ENCODE results near the gene TBC1D5. TPM values are rescaled to one million over a fixed set of nuclear protein-coding genes. Genes with fewer than 3 reads are reported as not detected.

TBC1D5 gene
- total RNA-seq, 3 donors from 2014 or later (not counting 1 experiment from before 2014, with no cell fraction given) = 63.8 to 81.9 (median 74.9) TPM

DNA sequence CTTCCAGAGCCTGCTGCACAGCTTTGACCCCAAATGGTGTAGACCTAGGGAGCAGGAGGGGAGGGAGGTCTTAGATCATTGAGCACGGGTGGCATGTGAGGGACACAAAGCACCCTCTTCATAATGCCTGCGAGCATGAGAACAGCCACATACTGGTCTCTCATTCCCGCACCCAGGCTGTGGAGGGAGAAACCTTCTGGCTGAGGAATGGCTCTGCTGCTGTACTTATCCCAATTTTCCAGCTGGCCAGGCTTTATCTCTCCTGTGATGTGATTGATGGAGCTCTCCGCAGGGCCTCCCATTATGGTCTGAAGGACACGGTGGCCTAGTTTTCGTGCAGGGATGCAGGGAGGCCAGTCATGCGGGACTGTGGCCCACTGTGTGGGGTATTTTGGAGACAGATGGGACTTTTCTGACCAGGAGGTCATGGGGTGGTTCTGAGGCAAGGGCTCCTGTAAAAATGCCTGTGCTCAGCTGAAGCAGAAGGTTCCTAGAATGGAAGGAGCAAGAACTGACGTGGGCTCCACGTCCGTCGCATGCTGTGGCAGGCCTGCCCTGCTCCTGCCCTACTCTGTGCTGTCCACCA lies 606.2 kb downstream of the TBC1D5 start:
- no peak for DNase-seq
- H3K36me3 Mint-ChIP-seq = no peaks in the 10 kb centered on the region
- peaks cover 0 to 9% of the 10 kb centered on the region in 2 donors for H3K27me3 Mint-ChIP-seq (ENCODE audit: low read depth in 2 of 2)
- TF ChIP-seq, protein P1, sequence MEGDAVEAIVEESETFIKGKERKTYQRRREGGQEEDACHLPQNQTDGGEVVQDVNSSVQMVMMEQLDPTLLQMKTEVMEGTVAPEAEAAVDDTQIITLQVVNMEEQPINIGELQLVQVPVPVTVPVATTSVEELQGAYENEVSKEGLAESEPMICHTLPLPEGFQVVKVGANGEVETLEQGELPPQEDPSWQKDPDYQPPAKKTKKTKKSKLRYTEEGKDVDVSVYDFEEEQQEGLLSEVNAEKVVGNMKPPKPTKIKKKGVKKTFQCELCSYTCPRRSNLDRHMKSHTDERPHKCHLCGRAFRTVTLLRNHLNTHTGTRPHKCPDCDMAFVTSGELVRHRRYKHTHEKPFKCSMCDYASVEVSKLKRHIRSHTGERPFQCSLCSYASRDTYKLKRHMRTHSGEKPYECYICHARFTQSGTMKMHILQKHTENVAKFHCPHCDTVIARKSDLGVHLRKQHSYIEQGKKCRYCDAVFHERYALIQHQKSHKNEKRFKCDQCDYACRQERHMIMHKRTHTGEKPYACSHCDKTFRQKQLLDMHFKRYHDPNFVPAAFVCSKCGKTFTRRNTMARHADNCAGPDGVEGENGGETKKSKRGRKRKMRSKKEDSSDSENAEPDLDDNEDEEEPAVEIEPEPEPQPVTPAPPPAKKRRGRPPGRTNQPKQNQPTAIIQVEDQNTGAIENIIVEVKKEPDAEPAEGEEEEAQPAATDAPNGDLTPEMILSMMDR (IDR thresholded peaks at IDR 0.05) = no peak
- H3K27ac Mint-ChIP-seq = no peak overlapping the region
- H3K4me3 Mint-ChIP-seq = no peak overlapping the region
- ATAC-seq = no peak
- no peak overlapping the region for H3K4me3 ChIP-seq (ENCODE audit: low read length)
- H3K4me1 ChIP-seq (ENCODE audit: control insufficient read depth, insufficient read depth, low read length) = peaks cover 10% of the 10 kb centered on the region
- H3K9me3 ChIP-seq (ENCODE audit: control insufficient read depth, insufficient read depth, low read length) = no peaks in the 10 kb centered on the region
- H3K27ac ChIP-seq (ENCODE audit: low read length) = no peak overlapping the region
- WGBS (ENCODE audit: insufficient coverage) = 98% methylated on average over 11 of the region's 11 CpGs
- no peaks in the 10 kb centered on the region for H3K9me3 Mint-ChIP-seq
- peaks cover 3 to 18% of the 10 kb centered on the region in 2 donors for H3K4me1 Mint-ChIP-seq
- H3K36me3 ChIP-seq (ENCODE audit: control insufficient read depth, insufficient read depth, low read length) = no peaks in the 10 kb centered on the region
- intact Hi-C loops (cut with micrococcal nuclease) = no loop called here
- H3K27me3 ChIP-seq (ENCODE audit: control insufficient read depth, insufficient read depth, low read length) = no peaks in the 10 kb centered on the region

DNA sequence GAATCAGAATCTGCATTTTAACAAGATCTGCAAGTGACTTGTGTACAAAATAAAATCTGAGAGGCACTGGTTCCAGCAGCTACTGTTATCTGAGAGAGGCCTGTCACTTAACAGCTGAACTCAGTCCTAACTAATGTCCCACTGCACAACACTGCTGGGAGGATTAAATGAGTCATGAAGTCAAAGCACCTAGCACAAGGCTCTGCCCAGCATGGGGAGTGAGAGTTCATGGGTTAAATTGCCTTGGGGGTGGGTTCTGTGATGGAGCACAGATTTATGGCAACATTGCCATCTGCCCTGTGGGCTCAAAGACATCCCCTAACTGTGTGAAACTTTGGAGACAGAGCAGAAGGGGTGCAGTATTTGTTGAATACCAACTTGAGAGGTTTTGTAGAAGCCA lies 606.7 kb downstream of the TBC1D5 start:
- no peaks in the 10 kb centered on the region for H3K27me3 ChIP-seq (ENCODE audit: control insufficient read depth, insufficient read depth, low read length)
- H3K4me3 ChIP-seq (ENCODE audit: low read length) = no peak overlapping the region
- intact Hi-C loops (cut with micrococcal nuclease) = no loop called here
- H3K4me1 ChIP-seq (ENCODE audit: control insufficient read depth, insufficient read depth, low read length) = peaks cover 6% of the 10 kb centered on the region
- ATAC-seq (no peak), DNase-seq (no peak)
- no peak overlapping the region for H3K27ac ChIP-seq (ENCODE audit: low read length)
- TF ChIP-seq, protein P1 (IDR thresholded peaks at IDR 0.05) = no peak
- Mint-ChIP-seq H3K36me3 (no peaks in the 10 kb centered on the region), H3K4me3 (no peak overlapping the region), H3K9me3 (no peaks in the 10 kb centered on the region), H3K27me3 (ENCODE audit: low read depth in 2 of 2) (peaks cover 0 to 9% of the 10 kb centered on the region in 2 donors), H3K4me1 (peaks cover 3 to 17% of the 10 kb centered on the region in 2 donors), H3K27ac (no peak overlapping the region)
- H3K9me3 ChIP-seq (ENCODE audit: control insufficient read depth, insufficient read depth, low read length) = no peaks in the 10 kb centered on the region
- H3K36me3 ChIP-seq (ENCODE audit: control insufficient read depth, insufficient read depth, low read length) = no peaks in the 10 kb centered on the region

DNA sequence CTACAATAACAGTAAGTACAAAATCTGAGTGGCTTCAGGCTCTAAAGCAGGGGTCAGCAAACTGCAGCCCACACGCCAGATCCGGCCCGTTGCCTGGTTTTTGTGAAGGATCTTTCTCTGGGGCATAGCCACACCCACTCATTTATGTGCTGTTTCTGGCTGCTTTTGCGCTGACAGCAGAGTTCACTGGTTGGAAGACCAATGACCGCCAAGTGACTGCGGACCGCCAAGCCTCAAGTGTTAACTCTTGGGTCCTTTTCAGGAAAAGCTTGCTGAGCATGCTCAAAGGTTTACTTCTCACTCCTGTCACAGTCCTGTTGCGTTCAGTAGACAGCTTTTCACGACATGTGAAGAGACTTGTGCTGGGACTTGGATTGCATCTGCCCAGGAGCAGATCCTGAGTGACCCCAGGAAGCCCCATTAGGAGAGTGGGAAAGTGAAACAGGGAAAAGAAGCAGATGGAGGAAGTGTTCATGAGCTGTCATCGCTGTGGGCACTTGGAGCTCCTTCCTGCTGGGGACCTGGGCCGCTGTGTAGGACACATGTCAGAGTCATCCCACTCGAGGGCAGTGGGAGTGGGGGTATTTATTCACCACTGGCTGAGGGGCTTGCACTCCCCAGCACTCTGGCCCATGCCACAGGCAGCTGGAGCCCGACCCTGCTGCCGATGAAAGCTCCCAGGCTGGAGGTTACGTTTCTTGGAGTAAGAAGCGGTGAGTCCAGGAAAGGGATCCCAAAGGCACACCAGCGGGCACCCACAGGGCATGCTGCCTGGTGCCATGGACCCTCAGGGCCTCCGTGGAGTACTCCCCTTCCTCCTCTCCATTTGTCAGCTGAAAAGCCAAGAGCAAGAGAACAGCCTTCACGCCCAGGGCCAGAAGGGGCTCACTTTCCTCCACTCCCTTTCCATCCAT lies 608.5 kb downstream of the TBC1D5 start:
- peaks cover under 1% of the 10 kb centered on the region for H3K9me3 ChIP-seq (ENCODE audit: control insufficient read depth, insufficient read depth, low read length)
- WGBS (ENCODE audit: insufficient coverage) = 95% methylated on average over 19 of the region's 19 CpGs
- no peaks in the 10 kb centered on the region for H3K9me3 Mint-ChIP-seq
- H3K27me3 ChIP-seq (ENCODE audit: control insufficient read depth, insufficient read depth, low read length) = no peaks in the 10 kb centered on the region
- no peak for DNase-seq
- TF ChIP-seq, protein P1 (IDR thresholded peaks at IDR 0.05) = no peak
- H3K27ac Mint-ChIP-seq = no peak overlapping the region
- no peak for ATAC-seq
- intact Hi-C loops (cut with micrococcal nuclease) = no loop called here
- H3K4me3 ChIP-seq (ENCODE audit: low read length) = no peak overlapping the region
- peaks cover 0 to 5% of the 10 kb centered on the region in 2 donors for H3K27me3 Mint-ChIP-seq (ENCODE audit: low read depth in 2 of 2)
- peaks cover 8 to 25% of the 10 kb centered on the region in 2 donors for H3K4me1 Mint-ChIP-seq
- no peak overlapping the region for H3K4me3 Mint-ChIP-seq
- H3K36me3 ChIP-seq (ENCODE audit: control insufficient read depth, insufficient read depth, low read length) = no peaks in the 10 kb centered on the region
- H3K36me3 Mint-ChIP-seq = no peaks in the 10 kb centered on the region
- no peaks in the 10 kb centered on the region for H3K4me1 ChIP-seq (ENCODE audit: control insufficient read depth, insufficient read depth, low read length)
- no peak overlapping the region for H3K27ac ChIP-seq (ENCODE audit: low read length)

All from natural killer cell (primary cell).